Measurements from ENCODE around the gene BRIP1.
"Not testable (repeated sequence)": the region's sequence is repeated elsewhere in the genome, so short reads cannot be mapped to it uniquely, and the experiment has no call there.

The BRIP1 gene

DNA sequence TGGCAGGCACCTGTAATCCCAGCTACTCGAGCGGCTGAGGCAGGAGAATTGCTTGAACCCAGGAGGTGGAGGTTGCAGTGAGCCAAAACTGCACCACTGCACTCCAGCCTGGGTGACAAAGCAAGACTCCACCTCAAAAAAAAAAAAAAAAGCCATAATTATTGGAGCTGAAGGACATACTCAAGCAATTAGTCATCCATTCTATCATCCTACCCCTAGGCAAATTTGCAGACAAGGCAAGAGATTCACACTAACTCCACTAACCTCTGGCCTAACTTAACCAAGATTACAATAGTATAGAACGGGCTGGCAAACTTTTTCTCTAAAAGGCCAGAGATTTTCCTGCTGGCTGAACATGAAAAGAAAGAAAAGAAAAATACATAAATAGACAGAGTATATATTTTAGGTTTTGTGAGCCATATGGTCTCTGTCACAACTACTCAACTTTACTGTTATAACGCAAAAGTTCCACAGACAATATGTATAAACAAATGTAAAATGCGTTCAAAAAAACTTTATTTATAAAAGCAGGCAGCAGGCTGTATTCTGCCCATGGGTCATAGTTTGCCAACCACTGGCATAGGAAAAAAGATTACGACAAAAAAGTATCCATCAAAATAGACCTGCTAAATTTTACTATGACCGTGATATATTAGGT is 29.7 kb downstream of the BRIP1 start:
- Histone ChIP-seq H3K27me3 (ENCODE audit: control insufficient read depth in 2 of 2, insufficient read depth in 2 of 2, low read length in 2 of 2) (no peaks in the 10 kb centered on the region), H3K9ac (ENCODE audit: low read depth in 1 of 2, low read length in 2 of 2) (no peak overlapping the region), H3K4me3 (ENCODE audit: low read length in 2 of 2) (no peak overlapping the region), H3K4me1 (ENCODE audit: control insufficient read depth in 2 of 2, insufficient read depth in 2 of 2, low read length in 2 of 2) (no peaks in the 10 kb centered on the region), H3K27ac (ENCODE audit: low read depth in 2 of 2, low read length in 2 of 2) (no peak overlapping the region), H3K36me3 (ENCODE audit: control insufficient read depth in 2 of 2, insufficient read depth in 2 of 2, low read length in 2 of 2) (no peaks in the 10 kb centered on the region), H3K9me3 (ENCODE audit: control insufficient read depth in 2 of 2, low read length in 2 of 2) (no peaks in the 10 kb centered on the region)

DNA sequence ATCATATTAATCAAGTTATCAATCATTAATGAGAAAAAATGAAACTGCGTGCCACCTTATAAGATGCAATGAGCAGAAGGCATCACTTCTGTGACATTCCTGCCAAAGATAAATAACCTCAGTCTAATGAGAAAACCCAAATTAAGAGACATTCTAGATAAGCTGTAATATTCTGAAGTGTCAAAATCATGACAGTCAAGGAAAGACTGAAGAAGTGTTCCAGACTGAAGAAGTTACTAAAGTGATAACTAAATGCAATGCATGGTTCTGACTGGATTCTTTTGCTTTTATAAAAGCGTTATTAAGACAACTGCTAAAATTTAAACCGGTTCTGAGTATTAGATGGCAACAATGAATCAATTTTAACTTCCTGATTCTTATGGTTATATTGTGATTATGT is 30.9 kb downstream of the BRIP1 start:
- Histone ChIP-seq H3K9me3 (ENCODE audit: control insufficient read depth in 2 of 2, low read length in 2 of 2) (no peaks in the 10 kb centered on the region), H3K4me1 (ENCODE audit: control insufficient read depth in 2 of 2, insufficient read depth in 2 of 2, low read length in 2 of 2) (no peaks in the 10 kb centered on the region), H3K36me3 (ENCODE audit: control insufficient read depth in 2 of 2, insufficient read depth in 2 of 2, low read length in 2 of 2) (no peaks in the 10 kb centered on the region), H3K9ac (ENCODE audit: low read depth in 1 of 2, low read length in 2 of 2) (no peak overlapping the region), H3K27ac (ENCODE audit: low read depth in 2 of 2, low read length in 2 of 2) (no peak overlapping the region), H3K4me3 (ENCODE audit: low read length in 2 of 2) (no peak overlapping the region), H3K27me3 (ENCODE audit: control insufficient read depth in 2 of 2, insufficient read depth in 2 of 2, low read length in 2 of 2) (no peaks in the 10 kb centered on the region)

DNA sequence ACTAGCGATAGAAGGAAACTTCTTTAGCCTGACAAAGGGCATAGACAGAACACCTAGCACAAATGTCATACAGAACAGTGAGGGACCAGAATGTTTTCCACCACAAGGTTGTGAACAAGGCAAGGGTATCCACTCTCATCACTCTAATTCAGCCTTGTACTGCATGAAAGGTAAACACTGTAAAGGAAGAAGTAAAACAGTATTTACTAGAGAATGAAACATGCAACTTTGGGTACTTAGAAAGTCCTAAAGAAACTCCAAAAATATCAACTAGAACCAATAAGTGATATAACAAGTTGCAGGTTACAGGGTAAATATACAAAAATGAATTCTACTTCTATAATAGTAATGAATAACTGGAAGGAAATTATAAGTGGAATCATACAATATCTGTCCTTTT is 32.2 kb downstream of the BRIP1 start:
- H3K9ac ChIP-seq (ENCODE audit: low read depth in 1 of 2, low read length in 2 of 2): no peak overlapping the region
- no peaks in the 10 kb centered on the region for H3K9me3 ChIP-seq (ENCODE audit: control insufficient read depth in 2 of 2, low read length in 2 of 2)
- no peak overlapping the region for H3K4me3 ChIP-seq (ENCODE audit: low read length in 2 of 2)
- H3K27me3 ChIP-seq (ENCODE audit: control insufficient read depth in 2 of 2, insufficient read depth in 2 of 2, low read length in 2 of 2): no peaks in the 10 kb centered on the region
- no peak overlapping the region for H3K27ac ChIP-seq (ENCODE audit: low read depth in 2 of 2, low read length in 2 of 2)
- no peaks in the 10 kb centered on the region for H3K4me1 ChIP-seq (ENCODE audit: control insufficient read depth in 2 of 2, insufficient read depth in 2 of 2, low read length in 2 of 2)
- H3K36me3 ChIP-seq (ENCODE audit: control insufficient read depth in 2 of 2, insufficient read depth in 2 of 2, low read length in 2 of 2): no peaks in the 10 kb centered on the region

DNA sequence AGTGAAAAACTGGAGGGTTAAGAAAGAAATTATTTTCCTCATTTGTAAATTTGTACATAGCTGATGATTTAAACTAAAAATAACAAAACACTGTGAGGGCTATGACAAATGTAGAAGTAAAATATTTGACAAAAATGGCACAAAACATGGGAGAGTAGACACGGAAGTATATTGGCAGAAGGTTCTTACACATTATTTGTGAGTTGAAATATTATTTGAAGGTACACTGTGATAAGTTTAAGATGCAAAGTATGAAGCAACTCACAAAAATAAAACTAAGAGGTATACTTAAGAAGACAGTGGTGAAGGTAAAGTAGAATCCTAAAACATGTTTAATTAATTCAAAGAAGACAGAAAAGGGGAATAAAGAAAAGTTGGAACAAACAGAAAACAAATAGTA is 34.6 kb downstream of the BRIP1 start:
- H3K4me3 ChIP-seq (ENCODE audit: low read length in 2 of 2): no peak overlapping the region
- H3K9me3 ChIP-seq (ENCODE audit: control insufficient read depth in 2 of 2, low read length in 2 of 2): no peaks in the 10 kb centered on the region
- H3K4me1 ChIP-seq (ENCODE audit: control insufficient read depth in 2 of 2, insufficient read depth in 2 of 2, low read length in 2 of 2): no peaks in the 10 kb centered on the region
- no peaks in the 10 kb centered on the region for H3K36me3 ChIP-seq (ENCODE audit: control insufficient read depth in 2 of 2, insufficient read depth in 2 of 2, low read length in 2 of 2)
- no peak overlapping the region for H3K27ac ChIP-seq (ENCODE audit: low read depth in 2 of 2, low read length in 2 of 2)
- H3K27me3 ChIP-seq (ENCODE audit: control insufficient read depth in 2 of 2, insufficient read depth in 2 of 2, low read length in 2 of 2): no peaks in the 10 kb centered on the region
- no peak overlapping the region for H3K9ac ChIP-seq (ENCODE audit: low read depth in 1 of 2, low read length in 2 of 2)

DNA sequence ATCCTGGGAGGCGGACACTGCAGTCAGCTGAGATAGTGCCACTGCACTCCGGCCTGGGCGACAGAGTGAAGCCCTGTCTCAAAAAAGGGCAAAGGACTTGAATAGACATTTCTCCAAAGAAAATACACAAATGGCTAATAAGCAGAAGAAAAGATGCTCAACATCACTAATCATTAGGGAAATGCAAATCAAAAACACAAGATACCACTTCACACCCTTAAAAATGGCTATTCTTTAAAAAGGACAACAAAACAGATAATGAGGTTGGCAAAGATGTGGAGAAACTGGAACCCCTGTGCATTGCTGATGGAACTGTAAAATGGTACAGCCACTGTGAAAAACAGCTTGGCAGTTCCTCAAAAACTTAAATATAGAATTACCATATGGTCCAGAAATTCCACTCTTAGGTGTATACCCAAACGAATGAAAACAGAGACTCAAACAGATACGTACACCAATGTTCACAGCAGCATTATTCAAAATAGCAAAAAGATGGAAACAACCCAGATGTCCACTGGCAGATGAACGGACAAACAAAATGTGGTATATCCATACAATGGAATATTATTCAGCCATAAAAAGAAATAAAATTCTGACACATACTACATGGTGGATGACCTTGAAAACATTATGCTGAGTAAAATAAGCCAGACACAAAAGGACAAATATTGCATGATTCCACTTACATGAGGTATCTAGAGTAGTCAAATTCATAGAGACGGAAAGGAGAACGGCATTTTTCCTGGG is 35.5 kb downstream of the BRIP1 start:
- Histone ChIP-seq H3K27ac (ENCODE audit: low read depth in 2 of 2, low read length in 2 of 2) (no peak overlapping the region), H3K4me1 (ENCODE audit: control insufficient read depth in 2 of 2, insufficient read depth in 2 of 2, low read length in 2 of 2) (no peaks in the 10 kb centered on the region), H3K4me3 (ENCODE audit: low read length in 2 of 2) (no peak overlapping the region), H3K27me3 (ENCODE audit: control insufficient read depth in 2 of 2, insufficient read depth in 2 of 2, low read length in 2 of 2) (no peaks in the 10 kb centered on the region), H3K36me3 (ENCODE audit: control insufficient read depth in 2 of 2, insufficient read depth in 2 of 2, low read length in 2 of 2) (no peaks in the 10 kb centered on the region), H3K9ac (ENCODE audit: low read depth in 1 of 2, low read length in 2 of 2) (no peak overlapping the region), H3K9me3 (ENCODE audit: control insufficient read depth in 2 of 2, low read length in 2 of 2) (no peaks in the 10 kb centered on the region)

DNA sequence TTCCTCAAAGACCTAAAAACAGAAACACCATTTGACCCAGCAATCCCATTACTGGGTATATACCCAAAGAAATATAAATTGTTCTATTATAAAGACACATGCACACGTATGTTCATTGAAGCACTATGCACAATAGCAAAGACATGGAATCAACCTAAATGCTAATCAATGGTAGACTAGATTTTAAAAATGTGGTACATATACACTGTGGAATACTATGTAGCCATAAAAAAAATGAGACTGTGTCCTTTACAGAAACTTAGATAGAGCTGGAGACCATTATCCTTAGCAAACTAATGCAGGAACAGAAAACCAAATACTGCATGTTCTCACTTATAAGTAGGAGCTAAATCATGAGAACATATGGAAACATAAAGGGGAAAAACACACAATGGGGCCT is 36.5 kb downstream of the BRIP1 start:
- not testable (repeated sequence) for H3K4me3 ChIP-seq (ENCODE audit: low read length in 2 of 2); H3K27me3 ChIP-seq (ENCODE audit: control insufficient read depth in 2 of 2, insufficient read depth in 2 of 2, low read length in 2 of 2); H3K27ac ChIP-seq (ENCODE audit: low read depth in 2 of 2, low read length in 2 of 2); H3K4me1 ChIP-seq (ENCODE audit: control insufficient read depth in 2 of 2, insufficient read depth in 2 of 2, low read length in 2 of 2); H3K36me3 ChIP-seq (ENCODE audit: control insufficient read depth in 2 of 2, insufficient read depth in 2 of 2, low read length in 2 of 2); H3K9me3 ChIP-seq (ENCODE audit: control insufficient read depth in 2 of 2, low read length in 2 of 2); H3K9ac ChIP-seq (ENCODE audit: low read depth in 1 of 2, low read length in 2 of 2)

DNA sequence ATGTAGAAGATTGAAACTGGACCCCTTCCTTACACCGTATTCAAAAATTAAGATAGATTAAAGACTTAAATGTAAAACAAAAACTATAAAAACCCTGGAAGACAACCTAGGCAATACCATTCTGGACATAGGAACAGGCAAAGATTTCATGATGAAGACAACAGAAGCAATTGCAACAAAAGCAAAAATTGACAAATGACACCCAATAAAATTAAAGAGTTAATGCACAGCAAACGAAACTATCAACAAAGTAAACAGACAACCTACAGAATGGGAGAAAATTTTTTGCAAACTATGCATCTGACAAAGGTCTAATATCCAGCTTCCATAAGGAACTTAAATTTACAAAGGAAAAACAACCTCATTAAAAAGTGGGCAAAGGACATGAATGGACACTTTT is 37.1 kb downstream of the BRIP1 start:
- H3K9me3 ChIP-seq (ENCODE audit: control insufficient read depth in 2 of 2, low read length in 2 of 2); H3K27me3 ChIP-seq (ENCODE audit: control insufficient read depth in 2 of 2, insufficient read depth in 2 of 2, low read length in 2 of 2); H3K27ac ChIP-seq (ENCODE audit: low read depth in 2 of 2, low read length in 2 of 2); H3K4me1 ChIP-seq (ENCODE audit: control insufficient read depth in 2 of 2, insufficient read depth in 2 of 2, low read length in 2 of 2); H3K9ac ChIP-seq (ENCODE audit: low read depth in 1 of 2, low read length in 2 of 2); H3K36me3 ChIP-seq (ENCODE audit: control insufficient read depth in 2 of 2, insufficient read depth in 2 of 2, low read length in 2 of 2); H3K4me3 ChIP-seq (ENCODE audit: low read length in 2 of 2): not testable (repeated sequence)

DNA sequence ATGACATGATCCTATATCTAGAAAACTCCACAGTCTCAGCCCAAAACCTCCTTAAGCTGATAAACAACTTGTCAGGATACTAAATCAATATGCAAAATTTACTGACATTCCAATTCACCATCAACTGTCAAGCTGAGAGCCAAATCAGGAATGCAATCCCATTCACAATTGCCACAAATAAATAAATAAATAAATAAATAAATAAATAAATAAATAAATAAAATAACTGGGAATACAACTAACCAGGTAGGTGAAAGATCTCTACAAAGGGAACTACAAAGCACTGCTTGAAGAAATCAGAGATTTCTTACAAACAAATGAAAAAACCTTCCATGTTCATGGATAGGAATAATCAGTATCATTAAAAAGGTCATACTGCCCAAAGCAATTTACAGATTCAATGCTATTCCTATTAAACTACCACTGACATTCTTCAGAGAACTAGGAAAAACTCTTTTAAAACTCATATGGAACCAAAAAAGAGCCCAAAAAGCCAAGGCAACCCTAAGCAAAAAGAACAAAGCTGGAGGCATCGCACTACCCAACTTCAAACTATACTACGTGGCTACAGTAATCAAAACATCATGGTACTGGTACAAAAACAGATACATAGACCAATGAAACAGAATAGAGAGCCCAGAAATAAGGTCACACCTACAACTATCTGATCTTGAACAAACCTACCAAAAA is 37.7 kb downstream of the BRIP1 start:
- Histone ChIP-seq H3K27ac (ENCODE audit: low read depth in 2 of 2, low read length in 2 of 2) (no peak overlapping the region), H3K36me3 (ENCODE audit: control insufficient read depth in 2 of 2, insufficient read depth in 2 of 2, low read length in 2 of 2) (no peaks in the 10 kb centered on the region), H3K9ac (ENCODE audit: low read depth in 1 of 2, low read length in 2 of 2) (no peak overlapping the region), H3K4me1 (ENCODE audit: control insufficient read depth in 2 of 2, insufficient read depth in 2 of 2, low read length in 2 of 2) (no peaks in the 10 kb centered on the region), H3K9me3 (ENCODE audit: control insufficient read depth in 2 of 2, low read length in 2 of 2) (no peaks in the 10 kb centered on the region), H3K4me3 (ENCODE audit: low read length in 2 of 2) (no peak overlapping the region), H3K27me3 (ENCODE audit: control insufficient read depth in 2 of 2, insufficient read depth in 2 of 2, low read length in 2 of 2) (no peaks in the 10 kb centered on the region)

DNA sequence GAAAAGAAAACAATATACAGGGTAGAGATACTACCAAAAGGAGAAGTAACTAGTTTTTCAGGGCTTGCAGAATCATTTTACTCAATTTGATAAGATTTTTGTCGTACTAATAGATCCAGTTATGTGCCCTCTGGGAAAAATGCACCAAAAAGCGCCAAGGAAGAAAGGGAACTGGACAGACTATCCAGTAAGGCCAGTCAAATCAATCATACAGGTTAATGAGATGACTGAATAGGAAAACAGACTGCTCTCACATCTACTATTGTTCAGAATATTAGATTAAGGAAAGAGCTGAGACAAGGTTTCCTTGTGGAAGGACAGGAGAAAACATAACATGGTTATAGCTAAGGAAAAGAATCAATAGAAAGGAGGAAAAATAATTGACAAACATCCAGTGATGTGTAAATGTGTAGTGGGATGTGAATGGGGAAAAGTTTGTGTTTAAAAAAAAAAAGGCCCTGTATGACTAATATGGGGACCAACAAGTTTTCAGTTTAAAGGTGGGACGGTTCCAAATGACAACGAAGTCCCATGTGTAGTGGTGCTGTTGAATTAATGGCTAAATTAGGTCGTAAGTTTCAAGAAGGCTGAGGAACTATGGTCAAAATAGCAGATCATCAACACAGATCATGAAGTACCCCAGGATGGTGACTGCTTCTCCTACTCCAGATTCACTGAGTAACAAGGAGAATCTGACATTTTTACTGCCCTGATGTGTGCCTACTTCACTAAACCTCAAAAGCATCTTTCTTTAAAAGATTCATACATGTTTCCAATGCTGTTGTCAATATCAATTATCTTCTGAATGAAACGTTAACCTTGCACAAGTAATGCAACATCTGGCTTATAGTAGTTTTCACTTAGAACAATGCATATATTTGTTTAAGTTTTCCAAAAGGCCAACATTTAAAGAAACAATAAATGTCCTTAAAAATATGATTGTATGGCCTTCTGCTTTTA is 40.7 kb downstream of the BRIP1 start:
- H3K9me3 ChIP-seq (ENCODE audit: control insufficient read depth in 2 of 2, low read length in 2 of 2): no peaks in the 10 kb centered on the region
- H3K36me3 ChIP-seq (ENCODE audit: control insufficient read depth in 2 of 2, insufficient read depth in 2 of 2, low read length in 2 of 2): no peaks in the 10 kb centered on the region
- H3K27ac ChIP-seq (ENCODE audit: low read depth in 2 of 2, low read length in 2 of 2): no peak overlapping the region

More for the DNA sequence above, 40.7 kb downstream of the BRIP1 start:
- Histone ChIP-seq H3K4me1 (ENCODE audit: control insufficient read depth in 2 of 2, insufficient read depth in 2 of 2, low read length in 2 of 2) (no peaks in the 10 kb centered on the region), H3K4me3 (ENCODE audit: low read length in 2 of 2) (no peak overlapping the region), H3K9ac (ENCODE audit: low read depth in 1 of 2, low read length in 2 of 2) (no peak overlapping the region), H3K27me3 (ENCODE audit: control insufficient read depth in 2 of 2, insufficient read depth in 2 of 2, low read length in 2 of 2) (no peaks in the 10 kb centered on the region)
